ENCODE measurements around the gene SLC38A11. TPM values are rescaled to one million over a fixed set of nuclear protein-coding genes. Genes with fewer than 3 reads are reported as not detected.

The SLC38A11 gene
- total RNA-seq, 1 donor from 2014 or later: 0.19 TPM

DNA sequence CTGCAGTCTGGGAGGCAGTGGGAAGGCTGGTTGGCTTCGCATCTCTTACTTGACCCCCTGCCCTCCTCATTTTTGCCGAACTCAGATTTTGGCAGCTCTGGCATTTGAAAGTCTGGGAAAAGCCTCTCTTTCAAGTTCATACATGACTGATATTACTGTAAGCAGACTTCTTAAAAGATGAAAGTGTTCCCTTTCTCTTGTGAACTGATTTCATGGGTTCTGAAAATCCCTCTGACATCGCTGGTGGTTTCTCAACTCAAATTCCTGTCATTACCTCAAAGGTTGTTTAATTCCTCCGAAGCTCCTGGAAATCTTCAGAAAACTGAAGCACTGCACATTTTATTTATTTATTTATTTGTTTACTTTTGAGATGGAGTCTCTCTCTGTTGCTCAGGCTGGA lies 16.9 kb upstream of the SLC38A11 start:
- no peak for DNase-seq (ENCODE audit: low read depth)

DNA sequence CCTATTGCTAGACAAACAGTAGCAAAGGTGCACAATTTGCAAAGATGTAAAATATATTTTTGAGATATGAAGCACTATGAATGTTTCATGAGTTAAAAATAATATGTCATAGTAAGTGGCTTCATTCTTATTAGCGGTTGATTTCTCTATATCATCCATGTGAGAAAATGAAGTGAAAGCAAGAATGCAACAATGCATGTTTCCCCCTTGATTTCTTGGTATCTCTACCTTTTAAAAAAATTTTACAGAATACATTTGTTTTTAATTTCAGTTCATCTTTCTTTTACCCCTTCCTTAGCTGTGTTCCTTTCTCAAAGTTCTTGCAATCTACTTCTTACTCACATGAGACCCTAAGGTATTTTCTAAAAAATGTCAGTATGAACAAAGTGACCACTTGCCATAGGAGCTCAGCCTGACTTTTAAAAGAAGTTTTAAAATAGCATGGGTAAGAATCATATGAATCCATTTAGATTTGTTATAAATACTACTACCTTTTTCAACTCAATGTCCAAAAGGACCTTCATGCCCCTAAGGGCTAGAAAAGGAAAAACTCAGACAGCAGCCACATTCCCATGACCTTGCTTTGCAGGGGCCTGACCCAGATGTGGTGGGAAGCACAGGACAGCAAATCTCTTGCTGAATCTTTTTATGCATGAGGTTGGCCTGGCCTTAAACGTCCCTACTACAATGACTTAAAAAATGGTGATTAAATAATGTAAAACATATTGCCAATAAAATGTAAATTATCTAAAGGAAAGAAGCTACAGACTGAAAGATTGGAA lies 14.8 kb upstream of the SLC38A11 start:
- DNase-seq (ENCODE audit: low read depth): no peak

DNA sequence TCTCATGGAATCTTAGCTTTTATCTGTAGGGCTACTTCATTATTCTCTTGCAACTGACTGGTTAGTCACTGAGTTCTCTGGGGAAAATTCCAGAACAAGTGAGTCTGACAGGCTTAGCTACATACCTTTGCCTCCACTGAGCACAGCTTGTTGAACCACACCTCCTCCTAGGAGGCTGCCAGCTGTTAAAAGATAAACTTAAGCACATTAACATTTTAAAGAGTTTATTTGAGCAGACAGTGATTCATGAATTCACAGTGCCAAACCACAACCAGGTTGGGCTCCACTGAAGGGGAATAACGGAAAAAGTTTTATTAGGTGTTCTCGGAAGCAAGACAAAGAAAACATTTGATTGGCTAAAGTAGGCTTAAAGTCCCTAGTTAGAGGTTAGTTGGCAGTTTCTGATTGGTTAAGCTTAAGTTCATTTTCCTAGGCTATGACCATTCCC lies 12.5 kb upstream of the SLC38A11 start:
- peak; percentile 68 for DNase-seq (ENCODE audit: low read depth)

DNA sequence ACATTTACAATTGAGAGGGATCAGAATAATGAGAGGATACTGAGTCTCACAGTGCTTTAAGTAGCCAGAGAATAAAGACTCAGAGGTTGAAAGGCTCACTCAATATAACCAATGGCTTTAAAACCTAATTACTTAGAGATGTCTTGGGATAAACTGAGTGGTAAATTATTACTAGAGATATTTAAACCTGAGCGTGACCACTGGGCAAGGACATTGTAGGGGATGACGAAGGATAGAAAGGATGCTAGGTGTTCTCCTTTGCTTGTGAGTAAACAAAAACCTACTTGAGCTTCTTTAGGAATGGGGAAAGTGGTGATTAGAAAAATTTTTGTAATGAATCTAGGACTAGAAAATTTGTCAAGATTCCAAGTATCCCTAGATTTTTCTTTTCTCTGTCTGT lies 12.0 kb upstream of the SLC38A11 start:
- no peak for DNase-seq (ENCODE audit: low read depth)

DNA sequence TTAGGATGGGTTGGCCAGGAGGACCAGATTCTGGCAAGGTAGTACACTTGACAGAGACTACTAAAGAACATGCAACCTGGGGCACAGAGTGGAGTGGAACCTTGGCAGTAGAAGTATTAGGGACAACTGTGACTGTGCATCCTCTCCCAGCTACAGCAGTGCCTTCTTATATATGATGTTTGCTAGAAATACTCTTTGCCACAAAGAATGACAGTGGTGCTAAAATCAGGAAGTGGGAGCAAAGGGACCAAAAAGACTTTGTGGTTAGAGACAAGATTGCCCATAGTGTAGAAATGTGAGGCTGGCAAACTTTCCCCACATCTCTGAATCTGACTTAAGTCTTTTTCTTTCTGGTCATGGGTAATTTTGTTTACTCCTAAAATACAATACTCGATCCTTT lies 9.4 kb upstream of the SLC38A11 start:
- DNase-seq (ENCODE audit: low read depth): no peak

DNA sequence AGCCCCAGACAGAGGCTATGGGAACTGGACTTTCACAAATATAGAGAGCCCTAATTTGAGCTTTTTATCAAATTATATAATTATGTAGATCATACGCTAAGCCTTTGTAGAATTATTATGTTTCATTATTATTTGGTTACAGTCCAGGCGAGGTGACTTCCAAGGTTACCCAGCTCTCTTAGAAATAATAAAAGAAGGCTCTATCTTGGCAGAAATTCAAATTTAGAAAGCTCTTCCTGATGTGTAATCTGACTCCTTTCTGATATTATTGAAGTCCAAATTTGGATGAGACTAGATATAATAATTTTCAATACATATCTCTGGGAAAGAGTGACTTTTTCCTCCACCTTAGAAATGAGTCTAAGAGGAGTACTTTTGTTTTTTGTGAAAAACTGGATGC lies 4.8 kb upstream of the SLC38A11 start:
- DNase-seq (ENCODE audit: low read depth): no peak

DNA sequence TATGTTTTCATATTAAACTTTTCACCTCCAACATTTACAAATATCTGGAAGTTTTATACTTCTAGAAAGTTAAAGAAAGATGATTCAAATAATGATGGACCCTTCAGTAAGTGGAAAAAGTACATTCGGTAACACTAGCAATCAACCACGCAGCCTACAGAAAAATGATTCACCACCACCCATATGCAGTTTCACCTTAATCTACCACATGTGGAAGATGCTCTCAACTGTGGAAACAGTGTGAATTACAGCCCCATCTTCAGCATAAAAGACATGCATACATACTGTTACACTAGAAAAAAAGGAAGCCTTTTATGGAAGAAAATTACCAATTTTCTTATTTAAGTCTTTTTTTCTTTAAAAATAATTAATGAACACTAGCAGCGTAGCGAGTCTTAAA lies 1.1 kb downstream of the SLC38A11 start:
- DNase-seq (ENCODE audit: low read depth): no peak

DNA sequence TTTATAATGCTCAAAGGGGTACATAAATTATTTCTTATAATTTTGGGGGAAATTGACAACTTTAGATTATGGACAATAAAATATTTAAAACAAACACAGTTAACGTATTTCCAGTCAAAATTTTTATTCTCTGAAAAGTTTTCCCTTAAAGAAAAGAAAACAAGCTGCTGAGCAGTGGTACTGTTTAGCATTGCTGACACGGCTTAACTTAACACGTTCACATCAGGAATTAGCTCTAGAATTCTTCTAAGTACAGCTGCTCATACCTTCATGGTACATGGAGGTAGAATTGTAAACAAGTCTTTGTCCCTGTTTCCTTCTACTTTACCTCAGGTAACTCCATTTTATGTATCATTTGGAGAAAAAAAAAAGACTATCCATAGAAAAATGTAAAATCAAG lies 2.0 kb downstream of the SLC38A11 start:
- no peak for DNase-seq (ENCODE audit: low read depth)

DNA sequence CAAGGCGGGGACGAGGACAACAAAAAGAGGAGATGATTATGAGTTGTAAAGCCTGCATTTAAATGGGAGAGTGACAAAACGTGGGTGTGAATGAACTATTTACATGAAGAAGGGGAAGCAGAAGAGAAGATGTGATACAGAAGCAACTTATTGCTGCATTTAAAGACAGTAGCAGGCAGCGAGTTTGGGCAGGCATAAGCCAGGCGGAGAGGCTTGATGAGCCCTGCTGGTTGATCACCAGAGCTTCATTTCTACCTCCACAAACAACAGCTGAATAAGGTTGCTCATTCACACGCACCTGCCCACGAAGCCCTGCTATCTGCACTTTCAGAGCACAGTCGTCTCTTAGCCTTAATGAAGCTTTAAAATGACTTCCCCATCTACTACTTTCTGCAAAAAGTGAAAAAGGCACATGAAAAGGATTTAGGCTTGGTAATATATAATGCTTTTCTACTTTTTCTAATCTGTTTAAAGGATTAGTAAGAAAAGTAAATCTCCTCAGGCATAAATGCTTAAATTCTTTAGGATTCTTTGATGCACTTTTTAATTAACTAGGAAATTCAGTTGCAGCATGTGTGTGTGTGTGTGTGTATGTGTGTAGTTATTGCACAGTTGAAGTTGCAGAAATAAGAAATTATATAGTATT lies 3.1 kb downstream of the SLC38A11 start:
- DNase-seq (ENCODE audit: low read depth): no peak

DNA sequence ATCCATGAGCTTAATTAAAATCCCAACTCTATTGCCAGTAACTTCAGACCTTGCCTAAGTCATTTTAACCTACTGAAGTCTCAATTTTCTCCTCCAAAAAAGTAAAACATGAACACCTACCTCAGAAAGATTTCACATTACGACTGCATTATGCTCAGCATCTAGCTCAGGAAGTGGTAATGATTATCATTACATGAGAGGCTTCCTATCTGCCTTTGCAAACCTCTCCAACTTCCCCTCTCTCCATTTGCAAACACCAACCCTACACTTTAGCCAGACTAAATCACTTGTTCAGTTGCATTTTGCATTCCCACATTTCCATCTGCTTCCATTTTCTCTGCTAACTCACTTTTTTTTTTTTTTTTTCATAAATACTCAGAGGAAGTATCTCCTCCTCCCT lies 6.8 kb downstream of the SLC38A11 start:
- DNase-seq (ENCODE audit: low read depth): no peak

DNA sequence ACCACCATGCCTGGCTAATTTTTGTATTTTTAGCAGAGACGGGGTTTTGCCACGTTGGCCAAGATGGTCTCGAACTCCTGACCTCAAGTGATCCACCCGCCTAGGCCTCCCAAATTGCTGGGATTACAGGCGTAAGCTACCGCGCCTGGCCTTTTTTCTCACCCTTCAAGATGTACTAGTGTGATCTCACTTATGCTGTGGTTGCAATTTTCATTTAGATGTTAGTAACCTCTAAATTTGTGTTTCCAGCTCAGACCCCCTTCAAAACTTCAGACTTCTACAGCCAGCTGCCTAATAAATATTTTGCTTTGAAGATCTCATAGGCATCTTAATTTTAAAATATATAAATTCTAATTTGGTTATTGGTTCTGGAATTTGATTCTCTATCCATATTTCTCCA lies 8.0 kb downstream of the SLC38A11 start:
- DNase-seq (ENCODE audit: low read depth): no peak

DNA sequence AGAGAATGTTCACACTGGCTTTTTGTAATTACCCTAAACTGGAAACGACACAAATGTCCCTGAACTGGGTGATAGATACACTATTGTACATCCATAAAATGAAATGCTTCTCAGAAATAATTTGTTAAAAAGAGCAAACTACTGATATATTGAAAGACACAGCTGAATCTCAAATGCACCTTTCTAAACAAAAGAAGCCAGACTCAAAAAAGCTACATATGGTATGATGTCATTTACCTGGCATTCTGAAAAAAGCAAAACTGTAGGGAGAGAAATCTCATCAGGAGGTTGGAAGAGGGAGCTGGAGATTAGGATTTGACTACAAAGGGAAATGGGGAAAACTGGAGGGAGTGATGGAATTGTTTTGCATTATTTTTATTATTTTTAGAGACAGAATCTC lies 12.0 kb downstream of the SLC38A11 start:
- DNase-seq (ENCODE audit: low read depth): no peak

DNA sequence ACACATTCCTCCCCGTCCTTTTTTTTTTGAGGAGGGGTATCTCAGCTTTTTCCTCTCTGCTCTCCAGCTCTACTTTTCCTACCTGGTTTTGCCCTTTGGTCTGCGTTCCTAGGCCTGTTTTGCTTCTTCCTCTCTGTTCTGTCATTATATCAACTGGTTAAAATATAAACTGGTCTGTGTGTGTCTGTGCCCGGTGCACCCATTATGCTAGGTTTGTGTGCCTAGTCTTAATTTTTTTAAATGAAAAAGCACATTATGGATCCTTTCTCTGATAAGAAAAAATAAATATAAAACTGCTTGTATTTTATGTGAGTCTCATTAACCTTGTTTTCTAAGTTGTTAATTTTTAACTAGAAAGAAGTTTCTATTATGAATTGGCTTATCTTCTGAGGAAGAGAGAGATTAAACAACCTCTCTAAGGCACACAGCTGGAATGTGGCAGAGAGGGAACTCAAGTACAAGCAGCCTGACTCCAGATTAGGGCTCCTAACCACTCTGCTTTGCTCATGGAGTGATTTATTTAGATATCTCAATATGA lies 17.4 kb downstream of the SLC38A11 start:
- DNase-seq (ENCODE audit: low read depth): no peak

DNA sequence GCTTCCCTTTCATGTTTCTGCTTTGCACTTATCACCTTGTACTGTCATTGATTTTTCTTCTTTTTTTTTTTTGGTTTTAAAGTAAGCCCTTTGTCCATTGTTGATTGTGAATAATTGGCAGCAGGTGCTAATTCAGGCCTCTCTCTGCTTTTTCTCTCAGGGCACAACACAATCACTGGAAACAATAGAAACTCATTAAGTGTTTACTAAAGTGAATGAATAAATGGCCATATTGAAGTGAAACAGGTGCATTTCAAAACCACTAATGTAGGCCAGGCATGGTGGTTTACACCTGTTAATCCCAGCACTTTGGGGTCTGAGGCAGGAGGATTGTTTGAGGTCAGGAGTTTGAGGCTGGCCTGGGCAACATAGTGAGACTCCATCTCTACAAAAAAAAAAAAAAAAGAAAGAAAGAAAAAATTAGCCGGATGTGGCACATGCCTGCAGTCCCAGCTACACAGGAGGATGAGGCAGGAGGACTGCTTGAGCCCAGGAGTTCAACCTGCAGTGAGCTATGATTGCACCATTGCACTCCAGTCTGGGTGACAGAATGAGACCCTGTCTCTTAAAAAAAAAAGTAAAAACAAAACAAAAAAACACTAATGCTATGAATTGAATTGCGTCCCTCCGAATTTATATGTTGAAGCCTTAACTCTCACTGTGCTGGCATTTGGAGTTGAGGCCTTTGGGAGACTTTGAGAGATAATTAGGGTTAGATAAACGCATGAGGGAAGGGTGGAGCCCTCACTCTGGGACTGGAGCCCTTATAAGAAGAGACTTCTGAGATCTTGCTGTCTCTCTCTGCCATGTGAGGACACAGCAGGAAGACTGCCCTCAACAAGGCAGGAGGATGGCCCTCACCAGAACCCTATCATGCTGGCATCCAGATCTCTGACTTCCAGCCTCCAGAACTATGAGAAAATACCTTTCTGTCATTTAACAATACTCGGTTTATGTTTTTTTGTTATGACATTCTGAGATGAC lies 19.9 kb downstream of the SLC38A11 start:
- DNase-seq (ENCODE audit: low read depth): peak; percentile 26

DNA sequence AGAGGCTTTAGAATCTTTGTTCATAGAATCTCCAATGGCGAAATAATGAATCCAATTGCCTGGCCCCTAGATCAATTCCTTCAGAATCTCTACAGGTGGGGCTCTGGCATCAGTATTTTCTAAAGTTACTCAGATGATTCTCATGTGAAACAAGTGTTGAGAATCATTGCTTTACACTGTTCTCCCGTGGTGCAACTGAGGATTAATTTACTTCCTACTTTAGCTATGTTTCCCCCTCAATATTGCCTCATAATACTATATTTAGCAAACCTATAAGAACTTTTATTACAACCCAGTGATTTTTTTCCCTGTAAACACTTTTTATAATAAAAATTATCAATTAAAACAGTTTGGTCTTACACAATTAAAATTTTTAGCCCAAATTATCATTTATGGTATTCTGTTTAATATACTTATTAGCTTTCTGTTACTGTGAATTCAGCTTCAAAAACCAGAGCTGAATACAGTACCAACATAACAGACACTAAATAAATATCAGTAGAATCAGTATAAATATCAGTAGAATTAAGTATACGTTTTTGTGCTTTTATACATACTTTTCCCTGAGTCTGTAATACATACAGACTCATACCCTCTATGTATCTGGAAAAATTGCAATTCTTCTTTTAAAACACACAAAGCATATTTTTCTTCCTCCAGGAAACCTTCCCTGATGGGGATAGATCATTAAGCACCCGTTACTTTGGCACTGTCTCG lies 20.8 kb downstream of the SLC38A11 start:
- no peak for DNase-seq (ENCODE audit: low read depth)

DNA sequence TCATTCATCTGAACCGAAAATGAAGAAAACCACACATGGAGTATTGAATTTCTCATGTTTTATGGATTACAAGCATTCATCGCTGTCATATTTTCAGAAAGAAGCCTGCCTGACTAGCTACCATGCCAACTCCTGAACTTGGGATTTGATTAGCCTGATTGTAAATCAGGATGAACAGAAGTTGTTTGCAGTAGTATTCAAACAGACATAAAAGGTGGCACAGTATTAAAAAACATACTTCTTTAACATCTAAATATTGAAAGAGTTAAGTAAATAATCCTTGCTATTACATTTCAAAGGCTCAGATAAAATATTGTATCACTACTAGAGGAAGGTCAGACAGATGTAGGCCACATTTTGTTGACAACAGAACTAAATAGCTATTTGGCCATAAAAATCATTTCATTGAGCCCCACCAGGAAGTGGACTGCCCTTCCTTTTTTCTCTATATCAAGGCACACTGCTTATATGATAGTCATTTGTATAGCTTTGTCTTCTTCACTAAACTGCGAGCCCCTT lies 21.6 kb downstream of the SLC38A11 start:
- no peak for DNase-seq (ENCODE audit: low read depth)

DNA sequence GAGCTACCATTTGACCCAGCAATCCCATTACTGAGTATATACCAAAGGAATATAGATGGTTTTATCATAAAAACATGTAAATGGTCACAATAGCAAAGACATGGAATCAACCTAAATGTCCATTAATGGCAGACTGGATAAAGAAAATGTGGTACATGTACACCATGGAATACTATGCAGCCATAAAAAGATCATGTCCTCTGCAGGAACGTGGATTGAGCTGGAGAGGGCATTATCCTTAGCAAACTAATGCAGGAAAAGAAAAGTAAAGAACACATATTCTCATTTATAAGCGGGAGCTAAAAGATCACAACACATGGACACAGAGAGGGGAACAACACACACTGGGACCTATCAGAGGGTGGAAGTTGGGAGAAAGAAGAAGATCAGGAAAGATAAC lies 22.9 kb downstream of the SLC38A11 start:
- no peak for DNase-seq (ENCODE audit: low read depth)

DNA sequence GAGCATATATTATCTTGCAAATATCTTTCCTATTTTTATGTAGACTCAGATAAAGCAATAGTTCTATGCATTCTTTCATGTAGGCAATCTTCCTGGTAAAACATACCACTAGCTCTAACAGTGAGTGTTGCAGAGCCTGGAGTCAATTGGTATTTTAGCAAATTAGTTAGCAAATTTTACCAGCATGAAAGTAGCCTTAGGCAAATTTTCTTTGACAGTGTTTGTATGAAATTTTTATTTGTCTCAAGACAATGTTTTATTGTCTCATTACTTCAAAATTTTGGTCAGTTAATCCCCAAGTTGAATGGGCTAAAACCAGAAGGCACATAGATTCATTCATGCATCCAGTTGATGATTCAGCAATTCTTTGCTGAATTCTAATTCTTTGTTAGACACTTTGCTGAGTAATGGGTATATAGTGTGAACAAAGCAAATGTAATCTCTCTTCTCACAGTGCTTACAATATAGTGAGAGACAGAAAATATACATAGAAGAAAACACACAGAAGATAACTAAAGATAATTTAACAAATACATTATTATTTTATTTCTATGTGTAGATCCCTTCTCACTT lies 27.1 kb downstream of the SLC38A11 start:
- no peak for DNase-seq (ENCODE audit: low read depth)

DNA sequence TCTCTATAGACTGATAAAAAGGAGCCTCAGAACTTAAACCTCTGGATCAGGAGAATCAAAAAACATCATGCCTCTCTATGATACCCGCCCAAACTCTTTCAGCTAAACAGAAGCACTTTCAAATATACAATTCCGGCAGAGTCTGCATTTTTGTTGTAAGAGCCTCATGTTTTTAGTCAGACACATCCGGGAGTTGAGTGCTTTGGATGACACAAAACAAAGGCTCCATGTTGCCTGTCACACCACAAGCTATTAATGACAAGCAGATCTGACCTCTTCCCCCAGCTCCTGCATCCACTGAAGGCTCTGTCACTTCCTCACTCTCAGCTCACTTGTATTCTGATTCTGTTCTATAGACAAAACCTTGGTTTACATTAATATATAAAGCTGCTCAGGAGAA lies 33.2 kb downstream of the SLC38A11 start:
- no peak for DNase-seq (ENCODE audit: low read depth)

DNA sequence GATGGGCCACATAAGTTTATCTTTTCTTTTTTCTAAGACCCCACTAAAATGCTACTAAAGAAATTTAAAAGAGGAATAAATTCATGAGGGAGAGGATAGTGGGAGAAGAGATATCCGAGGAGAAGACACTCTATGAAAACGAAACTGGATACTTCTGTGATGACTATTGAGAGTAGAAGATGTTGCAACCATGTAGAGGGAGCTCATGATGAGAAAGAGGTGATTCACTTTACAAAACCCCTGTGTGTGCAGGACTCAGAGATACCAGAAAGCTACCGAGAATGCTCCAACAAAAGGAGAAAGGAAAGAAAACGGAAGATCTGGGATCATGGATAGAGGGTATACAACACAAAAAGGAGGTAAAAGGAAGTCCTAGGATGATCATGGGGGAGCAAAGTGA lies 34.9 kb downstream of the SLC38A11 start:
- peak; percentile 75 for DNase-seq (ENCODE audit: low read depth)
